HL-60/S4 treated with phorbol 12-myristate 13-acetate at 8.2 ng/mL for 4 days and 3 days (cell line): ENCODE results near the gene NRIP1.
"Not testable (repeated sequence)": the region's sequence is repeated elsewhere in the genome, so short reads cannot be mapped to it uniquely, and the experiment has no call there.

Experiments used
- in situ Hi-C: fragments of 300-500 bp; cut with MboI; formaldehyde crosslinking; loops from 2 replicates; pipeline ENCODE4 v1.15.0; 2022; ENCODE audit warnings: low sequenced_read_pairs

The NRIP1 gene

GRCh38 chr21:15039607-15040299 is 25.0 kb downstream of the NRIP1 start:
- in situ Hi-C loops = no loop called here

GRCh38 chr21:15037900-15038293 is 26.9 kb downstream of the NRIP1 start:
- in situ Hi-C loops = no loop called here

GRCh38 chr21:15037095-15037899 is 27.5 kb downstream of the NRIP1 start:
- in situ Hi-C loops = no loop called here

GRCh38 chr21:15036189-15036588 is 28.6 kb downstream of the NRIP1 start:
- in situ Hi-C loops = no loop called here

- in situ Hi-C loops = no loop called here
Observed at GRCh38 chr21:15034126-15034853, 30.5 kb downstream of the NRIP1 start.

GRCh38 chr21:15031790-15032357 is 32.9 kb downstream of the NRIP1 start:
- in situ Hi-C loops = no loop called here

- in situ Hi-C loops = not testable (repeated sequence)
Observed at GRCh38 chr21:15031362-15031761, 33.4 kb downstream of the NRIP1 start.

GRCh38 chr21:15030861-15031260 is 33.9 kb downstream of the NRIP1 start:
- in situ Hi-C loops = not testable (repeated sequence)

- in situ Hi-C loops = no loop called here
Observed at GRCh38 chr21:15029077-15029476, 35.7 kb downstream of the NRIP1 start.

- in situ Hi-C loops = no loop called here
Observed at GRCh38 chr21:15028186-15028585, 36.6 kb downstream of the NRIP1 start.

GRCh38 chr21:15027056-15027455 is 37.7 kb downstream of the NRIP1 start:
- in situ Hi-C loops = no loop called here

GRCh38 chr21:15026370-15026769 is 38.4 kb downstream of the NRIP1 start:
- in situ Hi-C loops = no loop called here

GRCh38 chr21:15023776-15024175 is 41.0 kb downstream of the NRIP1 start:
- in situ Hi-C loops = no loop called here

- in situ Hi-C loops = no loop called here
Observed at GRCh38 chr21:15022608-15023261, 42.1 kb downstream of the NRIP1 start.

GRCh38 chr21:15020797-15021196 is 44.0 kb downstream of the NRIP1 start:
- in situ Hi-C loops = no loop called here

GRCh38 chr21:15018382-15018781 is 46.4 kb downstream of the NRIP1 start:
- in situ Hi-C loops = no loop called here

- in situ Hi-C loops = no loop called here
Observed at GRCh38 chr21:15015622-15016471, 49.0 kb downstream of the NRIP1 start.

GRCh38 chr21:15014221-15014620 is 50.6 kb downstream of the NRIP1 start:
- in situ Hi-C loops = no loop called here

GRCh38 chr21:15011967-15012366 is 52.8 kb downstream of the NRIP1 start:
- in situ Hi-C loops = no loop called here

- in situ Hi-C loops = no loop called here
Observed at GRCh38 chr21:15010645-15011044, 54.2 kb downstream of the NRIP1 start.
